GM19324 (cell line): ENCODE measurements around the gene GNAQ.

Experiments used
- ATAC-seq: cut with Tn5 transposase; IDR thresholded peaks from one replicate; pipeline ENCODE4 v1.9.1; 2021; ENCODE audit warnings: mild to moderate bottlenecking, moderate library complexity; ENCODE audit not compliant: unreplicated experiment, low FRiP score

Gene GNAQ

GRCh38 chr9:78032730-78033457, 1.3 kb upstream of the GNAQ start:
- ATAC-seq = no peak

- ATAC-seq = no peak
These were observed 500 bp upstream of the GNAQ start for GRCh38 chr9:78031893-78032729.

- ATAC-seq = no peak
These were observed 813 bp downstream of the GNAQ start for GRCh38 chr9:78030553-78031443.

GRCh38 chr9:78030296-78030552, 1.4 kb downstream of the GNAQ start:
- ATAC-seq = no peak

GRCh38 chr9:78029551-78030295, 1.9 kb downstream of the GNAQ start:
- no peak for ATAC-seq

GRCh38 chr9:78028926-78029325, 2.7 kb downstream of the GNAQ start:
- ATAC-seq = no peak

GRCh38 chr9:78026947-78027346, 4.7 kb downstream of the GNAQ start:
- ATAC-seq = no peak

GRCh38 chr9:78026416-78026815, 5.2 kb downstream of the GNAQ start:
- no peak for ATAC-seq

GRCh38 chr9:78025186-78025585, 6.4 kb downstream of the GNAQ start:
- no peak for ATAC-seq

- ATAC-seq = no peak
These were observed 8.4 kb downstream of the GNAQ start for GRCh38 chr9:78023003-78023741.

GRCh38 chr9:78021697-78022096, 9.9 kb downstream of the GNAQ start:
- no peak for ATAC-seq

- ATAC-seq = no peak
These were observed 14.4 kb downstream of the GNAQ start for GRCh38 chr9:78017190-78017693.

- ATAC-seq = no peak
These were observed 16.4 kb downstream of the GNAQ start for GRCh38 chr9:78015241-78015640.

- ATAC-seq = no peak
These were observed 16.8 kb downstream of the GNAQ start for GRCh38 chr9:78014776-78015175.

GRCh38 chr9:78013934-78014333, 17.7 kb downstream of the GNAQ start:
- ATAC-seq = no peak

GRCh38 chr9:78011049-78011448, 20.6 kb downstream of the GNAQ start:
- ATAC-seq = no peak

GRCh38 chr9:78010445-78010844, 21.2 kb downstream of the GNAQ start:
- ATAC-seq = no peak

- ATAC-seq = no peak
These were observed 22.4 kb downstream of the GNAQ start for GRCh38 chr9:78009186-78009585.

GRCh38 chr9:78006734-78007133, 24.9 kb downstream of the GNAQ start:
- no peak for ATAC-seq
